ENCODE measurements around the gene GMPR.

Gene GMPR

DNA sequence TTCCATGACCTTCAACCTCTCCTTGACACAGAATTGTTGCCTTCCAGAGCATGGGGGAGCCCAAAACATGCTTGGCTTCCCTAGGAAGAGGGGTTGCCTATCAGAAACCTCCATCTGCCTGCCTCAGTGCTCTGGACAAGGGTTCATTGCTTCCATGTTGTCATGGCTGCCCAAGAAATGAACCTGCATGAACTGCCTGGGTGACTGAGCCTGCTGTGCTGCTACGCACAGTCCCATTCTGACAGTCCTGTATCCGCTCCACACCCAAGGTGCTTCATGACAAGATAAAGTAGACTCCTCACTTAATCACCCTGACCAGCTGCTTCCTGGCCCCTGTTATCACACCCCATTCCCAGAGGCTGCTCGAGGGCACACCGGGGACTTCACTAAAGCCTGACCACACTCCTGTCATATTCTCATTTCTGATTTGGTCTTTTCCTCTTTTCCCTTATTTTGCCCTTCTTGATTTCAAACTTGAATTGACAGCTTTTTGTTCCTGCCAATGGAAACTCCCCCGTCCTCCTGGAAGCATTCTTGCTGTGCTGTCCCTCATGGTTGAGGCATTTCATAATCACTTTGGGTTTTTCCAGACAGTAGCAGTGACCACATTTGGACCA, 31.9 kb downstream of the GMPR start:
- DNase-seq (ENCODE audit: low read depth in 2 of 2, low spot score in 1 of 2), result no peak

DNA sequence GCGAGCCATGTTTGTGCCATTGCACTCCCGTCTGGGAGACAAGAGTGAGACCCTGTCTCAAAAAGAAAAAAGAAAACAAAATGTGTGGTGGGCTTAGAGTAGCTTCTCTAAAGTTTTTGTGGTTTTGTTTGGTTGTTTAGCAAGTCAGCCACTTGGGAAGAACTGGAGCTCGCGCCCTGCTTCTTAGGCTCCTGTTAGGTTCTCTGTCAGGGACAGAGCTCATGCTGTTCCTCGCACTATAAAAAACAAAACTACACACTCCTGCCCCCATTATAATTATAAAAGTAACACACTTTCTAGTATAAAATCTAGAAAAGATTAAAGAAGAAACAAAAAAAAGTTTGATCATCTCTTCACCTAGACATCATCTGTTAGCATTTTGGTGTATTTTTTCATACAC, 33.0 kb downstream of the GMPR start:
- no peak for DNase-seq (ENCODE audit: low read depth in 2 of 2, low spot score in 1 of 2)

DNA sequence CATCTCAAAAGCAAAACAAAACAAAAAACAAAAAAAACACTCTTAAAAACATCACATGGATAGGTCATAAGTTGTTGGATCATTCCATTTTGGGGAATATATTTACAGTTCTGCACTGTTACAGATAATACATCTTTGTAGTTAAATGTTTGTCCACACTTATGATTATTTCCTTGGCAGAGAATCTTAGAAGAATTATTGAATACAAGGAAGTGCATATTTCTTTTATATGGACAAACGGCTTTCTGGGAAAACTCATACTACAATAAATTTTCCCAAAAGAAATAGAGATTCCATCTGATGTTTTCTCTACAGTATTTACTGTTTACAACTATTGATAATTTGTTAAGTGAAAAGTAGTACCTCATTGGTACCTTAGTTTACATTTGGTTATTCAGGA, 33.8 kb downstream of the GMPR start:
- DNase-seq (ENCODE audit: low read depth in 2 of 2, low spot score in 1 of 2), result no peak

DNA sequence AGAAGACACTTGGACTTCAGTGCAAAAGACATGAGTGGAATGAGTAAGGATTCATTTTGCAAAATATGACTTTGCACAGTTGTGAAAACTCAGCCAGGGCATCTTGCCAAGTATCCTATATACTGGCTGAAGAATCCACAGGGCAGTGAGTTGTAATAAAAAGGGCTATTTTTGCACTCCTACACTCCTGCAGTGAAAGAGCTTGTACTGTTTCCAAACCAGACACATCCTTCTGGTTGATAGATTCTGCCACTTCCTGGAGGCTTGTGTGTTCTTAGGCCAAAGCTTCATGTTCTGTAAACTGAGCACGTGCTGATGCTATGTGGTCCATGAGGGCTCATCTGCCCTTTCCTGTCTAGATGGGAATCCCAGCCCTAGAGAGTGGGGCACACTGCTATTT, 34.9 kb downstream of the GMPR start:
- DNase-seq (ENCODE audit: low read depth in 2 of 2, low spot score in 1 of 2), result no peak

DNA sequence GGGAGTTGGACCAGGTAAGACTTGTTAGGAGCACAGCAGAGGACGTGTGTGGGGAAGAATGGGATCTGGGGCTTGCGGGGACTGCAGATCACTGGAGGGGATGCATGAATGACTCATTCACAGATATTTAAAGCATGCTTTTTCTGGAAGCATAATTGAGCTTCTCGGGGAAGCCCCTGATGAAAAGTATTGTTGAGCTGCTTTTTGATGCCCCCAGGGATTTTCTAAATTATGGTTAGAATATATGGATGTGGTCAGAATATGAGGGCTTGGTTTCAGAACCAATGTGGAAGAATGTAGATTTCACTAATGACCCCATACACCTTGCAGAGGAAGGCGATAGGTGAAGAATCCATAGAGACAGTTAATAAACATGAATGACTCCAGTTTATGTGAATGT, 36.1 kb downstream of the GMPR start:
- no peak for DNase-seq (ENCODE audit: low read depth in 2 of 2, low spot score in 1 of 2)

DNA sequence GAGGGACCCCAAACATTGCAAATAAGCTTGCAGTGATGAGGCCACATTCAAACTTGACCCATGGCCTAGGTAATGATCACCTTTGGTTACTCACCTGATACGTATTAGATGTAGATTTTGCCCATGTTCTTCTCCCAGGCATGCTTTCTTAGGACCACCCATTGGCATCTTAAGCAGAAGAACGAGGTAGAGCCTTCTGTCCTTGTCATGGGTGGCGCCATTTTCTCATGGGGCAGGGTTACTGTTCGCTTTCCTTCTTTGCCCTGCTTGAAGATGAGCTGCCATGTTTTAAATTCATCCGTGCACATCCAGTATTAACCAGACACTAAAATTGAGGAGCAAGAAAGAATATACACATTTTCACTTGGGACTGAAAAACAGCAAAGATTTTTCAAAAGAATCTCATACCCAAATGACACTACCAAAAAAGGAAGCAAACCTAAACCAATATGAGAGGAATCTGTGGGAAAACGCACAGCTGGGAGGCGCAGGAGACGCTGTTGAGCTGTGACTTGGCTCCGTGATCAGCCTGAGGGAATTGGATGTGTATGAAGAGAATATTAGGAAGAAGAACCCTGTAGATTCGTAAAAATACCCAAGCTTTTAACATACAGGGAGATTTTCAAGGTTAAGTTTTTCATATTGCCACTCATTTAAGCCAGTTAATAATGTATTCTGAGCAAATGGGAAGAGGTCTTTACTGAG, 36.6 kb downstream of the GMPR start:
- DNase-seq (ENCODE audit: low read depth in 2 of 2, low spot score in 1 of 2), result no peak

DNA sequence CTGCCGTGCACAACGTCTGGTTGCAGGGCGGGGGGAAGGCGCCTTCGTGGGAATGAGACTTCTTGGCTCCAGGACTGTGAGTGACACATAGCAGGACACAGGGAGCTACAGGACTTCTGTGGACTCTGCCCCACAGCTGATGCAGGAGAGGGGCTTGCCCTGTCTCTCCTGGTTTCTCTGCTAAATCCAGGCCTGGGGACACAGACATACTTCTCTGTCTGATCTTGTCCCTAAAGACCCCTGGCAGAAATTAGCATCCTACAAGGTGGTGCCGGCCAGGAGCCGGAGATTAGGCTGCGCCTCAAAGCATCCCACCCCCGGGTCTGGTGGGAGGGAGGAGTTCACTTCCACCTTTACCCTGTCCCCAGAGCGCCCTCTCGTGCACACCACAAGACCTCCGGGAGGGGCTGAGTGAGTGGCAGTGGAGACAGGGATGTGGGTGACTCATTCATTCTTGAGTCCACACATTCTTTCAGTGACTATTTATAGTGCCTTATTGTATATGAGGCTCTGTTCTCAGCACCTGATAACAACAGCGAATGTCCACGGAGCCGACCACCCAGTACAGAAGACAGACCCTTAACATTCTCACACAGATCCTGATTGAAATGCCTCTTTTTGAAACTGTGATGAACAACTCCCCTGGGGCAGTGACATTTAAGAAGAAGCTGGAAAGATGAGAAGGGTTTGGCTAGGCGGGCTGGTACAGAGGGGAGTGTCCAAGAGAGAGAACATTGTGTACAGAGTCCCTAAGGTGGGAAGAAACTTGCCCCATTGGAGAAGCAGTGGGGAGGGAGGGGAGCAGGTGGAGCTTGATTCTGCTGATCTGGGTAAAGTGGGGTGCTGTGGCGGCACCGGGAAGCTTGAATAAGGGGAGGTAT, 39.0 kb downstream of the GMPR start:
- DNase-seq (ENCODE audit: low read depth in 2 of 2, low spot score in 1 of 2), result no peak

DNA sequence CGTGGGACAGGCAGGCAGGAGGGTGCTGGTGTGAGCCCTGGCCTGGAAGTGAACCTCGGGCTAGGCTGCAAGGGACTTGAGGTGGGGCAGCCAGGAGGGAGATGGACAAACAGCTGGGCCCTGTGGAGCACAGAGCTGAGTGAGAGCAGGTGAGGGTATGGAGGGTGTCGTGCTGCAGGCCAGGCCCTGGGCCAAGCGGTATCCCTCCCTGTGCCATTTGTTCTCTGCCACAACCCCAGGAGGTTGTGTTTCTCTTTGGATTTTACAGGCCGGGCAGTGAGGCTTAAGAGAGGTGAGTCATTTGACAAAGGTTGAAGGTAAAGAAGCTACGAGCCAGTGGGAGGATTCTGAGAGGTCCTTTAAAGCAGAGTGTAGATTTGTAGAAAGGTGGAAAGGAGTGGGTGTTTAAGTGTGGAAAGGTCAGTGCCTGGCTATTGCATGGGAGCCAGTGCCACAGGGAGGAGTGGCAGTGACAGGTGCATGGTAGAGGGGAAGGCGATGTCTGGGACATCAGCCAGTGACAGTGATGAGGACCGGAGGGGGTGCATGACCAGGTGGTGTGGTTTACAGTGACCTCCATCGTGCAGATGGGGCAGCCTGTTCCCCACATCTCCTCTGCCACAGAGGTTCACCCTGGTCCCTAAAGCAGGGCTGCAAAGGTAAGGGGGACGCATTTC, 39.8 kb downstream of the GMPR start:
- DNase-seq (ENCODE audit: low read depth in 2 of 2, low spot score in 1 of 2), result no peak

DNA sequence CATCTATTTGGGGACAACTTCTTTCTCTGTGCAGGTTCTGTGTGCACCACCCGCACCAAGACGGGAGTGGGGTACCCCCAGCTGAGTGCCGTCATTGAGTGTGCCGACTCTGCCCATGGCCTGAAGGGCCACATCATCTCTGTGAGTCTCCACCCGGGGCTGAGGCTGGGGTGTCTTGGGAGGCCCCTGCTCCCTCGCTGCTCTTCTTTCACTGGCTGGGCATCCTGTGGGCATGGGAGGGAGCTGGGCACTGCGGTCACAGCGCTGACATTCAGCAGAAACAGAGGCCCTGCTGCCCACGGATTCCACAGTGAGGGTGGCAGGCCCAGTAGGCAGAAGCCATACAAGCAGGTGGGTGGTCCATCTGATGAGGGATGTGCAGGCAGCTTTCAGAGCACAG, 40.4 kb downstream of the GMPR start:
- DNase-seq (ENCODE audit: low read depth in 2 of 2, low spot score in 1 of 2), result no peak

DNA sequence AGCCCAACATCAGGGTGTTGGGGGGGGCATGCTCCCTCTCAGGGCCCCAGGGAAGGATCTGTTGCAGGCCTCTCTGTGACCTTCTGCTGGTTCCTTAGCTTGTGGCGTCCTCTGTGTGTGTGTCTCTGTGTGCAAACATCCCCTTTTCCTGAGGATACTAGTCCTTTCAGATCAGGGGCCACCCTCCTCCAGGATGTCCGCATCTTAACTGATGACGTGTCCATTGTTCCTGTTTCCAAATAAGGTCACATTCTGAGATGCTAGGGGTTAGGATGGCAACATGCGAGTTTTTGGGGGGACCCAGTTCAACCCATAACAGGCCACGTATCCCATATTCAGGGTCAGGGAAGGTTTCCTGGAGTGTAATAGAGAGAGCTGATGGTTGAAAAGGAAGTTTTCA, 40.9 kb downstream of the GMPR start:
- no peak for DNase-seq (ENCODE audit: low read depth in 2 of 2, low spot score in 1 of 2)

DNA sequence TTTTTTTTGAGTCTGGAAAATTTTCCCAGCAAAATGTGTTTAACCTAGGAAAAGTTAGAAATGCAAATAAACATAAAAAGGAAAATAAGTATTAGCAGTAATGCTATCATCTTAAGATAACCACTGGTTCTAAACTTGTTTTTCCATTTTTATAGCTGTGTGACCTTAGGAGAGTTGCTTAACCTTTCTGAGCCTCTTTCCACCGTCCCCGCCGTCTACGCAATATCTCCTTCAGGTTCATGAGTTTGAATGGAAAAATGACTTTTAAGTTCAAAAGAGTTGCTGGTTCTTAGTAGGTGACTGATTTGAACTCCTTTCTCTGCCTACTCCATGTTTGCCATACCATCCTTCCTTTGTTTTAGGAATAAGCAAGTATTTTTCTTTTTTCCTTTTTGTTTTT, 44.0 kb downstream of the GMPR start:
- DNase-seq (ENCODE audit: low read depth in 2 of 2, low spot score in 1 of 2), result no peak

DNA sequence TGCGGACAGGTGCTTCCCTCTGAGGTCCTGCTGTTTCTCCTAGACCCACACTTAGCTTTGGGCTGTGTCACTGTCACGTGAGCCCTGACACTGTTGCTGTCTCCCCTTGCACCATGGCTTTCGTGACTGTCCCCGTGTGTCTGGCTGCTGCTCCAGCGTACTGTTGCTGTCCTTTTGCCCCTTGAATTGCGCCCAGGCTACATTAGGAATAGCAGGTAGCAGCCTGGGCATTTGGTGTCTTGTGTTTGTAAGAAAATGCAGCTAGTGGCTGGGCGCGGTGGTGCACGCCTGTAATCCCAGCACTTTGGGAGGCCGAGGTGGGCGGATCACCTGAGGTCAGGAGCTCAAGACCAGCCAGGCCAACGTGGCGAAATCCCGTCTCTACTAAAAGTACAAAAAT, 46.1 kb downstream of the GMPR start:
- DNase-seq (ENCODE audit: low read depth in 2 of 2, low spot score in 1 of 2), result no peak

DNA sequence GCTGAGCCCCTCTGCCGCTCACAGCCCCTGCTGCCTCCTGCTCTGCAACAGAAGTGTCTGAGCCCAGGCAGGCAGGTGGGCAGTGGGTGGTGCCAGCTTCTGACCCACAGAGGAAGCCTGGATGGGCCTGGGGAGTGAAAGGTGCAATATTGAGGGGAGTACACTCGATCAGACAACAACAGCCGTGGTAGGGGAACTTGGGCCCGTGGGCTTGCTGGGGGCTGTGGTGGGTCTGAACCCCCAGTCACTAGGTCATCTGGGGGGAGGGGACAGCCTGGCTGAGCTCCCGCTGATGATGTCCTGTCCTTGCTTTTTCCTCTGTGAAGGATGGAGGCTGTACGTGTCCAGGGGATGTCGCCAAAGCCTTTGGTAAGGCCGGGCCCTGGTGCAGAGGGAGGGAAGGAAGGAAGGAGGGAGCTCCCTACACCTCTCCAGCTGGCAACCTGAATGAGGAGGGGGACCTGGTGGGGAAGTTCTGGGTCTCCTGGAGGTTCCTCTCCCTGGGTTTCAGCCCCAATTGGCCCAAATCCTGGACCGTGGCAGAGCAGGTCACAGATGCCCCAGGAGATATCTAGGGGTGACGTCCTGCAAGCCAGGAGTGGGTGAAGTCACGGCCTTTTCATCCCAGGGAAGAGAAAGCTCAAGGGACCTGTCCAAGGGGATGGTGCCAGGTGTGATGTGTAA, 47.2 kb downstream of the GMPR start:
- no peak for DNase-seq (ENCODE audit: low read depth in 2 of 2, low spot score in 1 of 2)

DNA sequence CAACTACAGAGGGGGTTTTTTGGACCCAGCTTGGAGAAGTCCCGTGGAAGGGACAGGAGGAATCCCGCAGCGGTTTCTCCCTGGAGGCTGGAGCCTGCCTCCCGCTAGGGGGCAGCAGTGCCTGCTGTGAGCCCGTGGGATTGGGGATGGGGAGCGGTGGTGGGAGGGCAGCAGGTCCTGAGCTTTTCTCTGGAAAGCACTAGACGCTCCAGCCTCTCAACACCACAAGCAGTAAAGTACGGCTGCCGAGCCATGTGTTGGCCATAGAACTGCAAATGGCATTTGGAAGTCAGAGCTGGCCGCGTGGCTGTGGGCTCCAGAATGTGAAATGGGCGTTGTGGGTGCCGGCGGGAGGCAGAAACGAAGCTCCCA, 47.8 kb downstream of the GMPR start:
- DNase-seq (ENCODE audit: low read depth in 2 of 2, low spot score in 1 of 2), result no peak

DNA sequence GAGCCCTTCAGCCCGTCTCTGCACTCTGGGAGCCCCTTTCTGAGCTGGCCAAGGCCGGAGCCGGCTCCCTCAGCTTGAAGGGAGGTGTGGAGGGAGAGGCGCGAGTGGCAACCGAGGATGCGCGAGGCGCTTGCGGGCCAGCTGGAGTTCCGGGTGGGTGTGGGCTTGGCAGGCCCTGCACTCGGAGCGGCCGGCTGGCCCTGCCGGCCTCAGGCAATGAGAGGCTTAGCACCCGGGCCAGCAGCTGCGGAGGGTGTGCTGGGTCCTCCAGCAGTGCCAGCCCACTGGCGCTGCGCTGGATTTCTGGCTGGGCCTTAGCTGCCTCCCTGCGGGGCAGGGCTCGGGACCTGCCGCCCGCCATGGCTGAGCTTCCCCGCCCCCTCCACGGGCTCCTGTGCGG, 49.8 kb downstream of the GMPR start:
- DNase-seq (ENCODE audit: low read depth in 2 of 2, low spot score in 1 of 2), result no peak

DNA sequence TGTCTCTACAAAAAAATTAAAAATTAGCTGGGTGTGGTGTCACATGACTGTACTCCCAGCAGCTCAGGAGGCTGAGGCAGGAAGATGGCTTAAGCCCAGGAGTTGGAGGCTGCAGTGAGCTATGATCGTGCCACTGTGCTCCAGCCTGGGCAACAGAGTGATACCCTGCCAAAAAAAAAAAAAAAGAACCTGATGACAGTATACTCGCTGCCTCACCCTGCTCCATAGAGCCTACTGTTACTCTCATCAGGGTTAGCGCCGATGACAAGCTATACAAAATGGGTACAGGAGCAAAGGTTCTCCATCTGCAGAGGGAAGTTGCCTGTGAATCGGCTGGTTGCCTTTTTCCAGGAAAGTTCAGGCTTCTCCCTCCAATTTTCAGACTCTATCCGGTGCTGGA, 53.4 kb downstream of the GMPR start:
- DNase-seq (ENCODE audit: low read depth in 2 of 2, low spot score in 1 of 2), result no peak

DNA sequence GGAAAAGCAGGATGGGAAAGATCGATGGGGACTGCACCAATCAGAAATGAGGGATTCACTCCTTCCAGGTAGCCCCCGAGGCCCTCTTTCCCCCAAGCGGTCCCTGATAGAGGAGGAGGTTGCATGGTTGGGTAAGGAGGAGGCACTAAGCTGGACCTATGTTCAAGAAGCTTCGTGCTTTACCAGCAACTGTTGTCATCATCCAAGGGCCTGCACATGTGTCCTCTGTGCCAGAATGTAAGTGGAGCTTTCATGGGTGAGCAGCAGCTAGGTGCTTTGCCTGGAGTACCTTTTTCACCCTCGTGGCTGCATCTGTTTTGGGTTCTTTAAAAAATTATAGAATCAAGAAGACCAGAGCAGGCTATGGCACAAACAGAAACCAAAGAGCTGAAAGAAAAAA, 54.0 kb downstream of the GMPR start:
- no peak for DNase-seq (ENCODE audit: low read depth in 2 of 2, low spot score in 1 of 2)

DNA sequence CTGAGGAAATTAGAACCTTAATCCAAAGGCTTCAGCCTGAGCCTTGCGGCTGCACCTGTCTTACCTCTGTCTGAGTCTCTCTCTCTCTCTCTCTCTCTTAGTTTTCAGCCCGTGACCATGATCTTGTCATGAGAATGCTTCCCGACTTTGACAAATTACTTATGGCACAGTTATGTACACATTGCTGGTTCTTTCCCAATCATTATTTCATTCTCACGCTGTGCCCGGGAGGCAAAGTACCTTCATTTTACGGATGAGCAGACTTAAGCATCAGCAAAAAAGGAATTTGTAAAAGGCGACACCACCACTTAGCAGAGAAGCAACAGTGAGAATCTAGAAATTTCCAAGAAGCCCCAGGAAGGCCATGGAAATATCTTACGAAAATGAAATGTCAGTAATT, 54.6 kb downstream of the GMPR start:
- DNase-seq (ENCODE audit: low read depth in 2 of 2, low spot score in 1 of 2), result no peak

DNA sequence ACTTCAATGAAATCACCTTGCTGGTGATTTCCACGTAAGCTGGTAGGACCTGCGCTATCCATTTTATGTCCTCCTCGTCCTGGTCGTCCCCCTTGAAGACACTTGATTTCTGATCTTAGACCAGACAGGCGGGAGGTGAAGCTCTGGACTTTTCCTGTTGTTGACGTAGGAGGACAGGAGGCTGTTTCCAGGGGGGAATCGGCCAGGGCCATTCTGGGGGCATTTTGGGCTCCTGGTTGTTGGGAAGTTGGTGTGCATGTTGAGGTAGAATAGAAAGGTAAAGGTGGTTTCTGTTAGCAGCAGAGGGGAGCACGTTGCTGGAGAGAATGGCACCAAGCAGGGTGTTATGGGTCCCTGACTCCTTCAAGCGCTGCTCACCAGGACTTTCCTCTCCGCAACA, 56.0 kb downstream of the GMPR start:
- DNase-seq (ENCODE audit: low read depth in 2 of 2, low spot score in 1 of 2), result no peak

DNA sequence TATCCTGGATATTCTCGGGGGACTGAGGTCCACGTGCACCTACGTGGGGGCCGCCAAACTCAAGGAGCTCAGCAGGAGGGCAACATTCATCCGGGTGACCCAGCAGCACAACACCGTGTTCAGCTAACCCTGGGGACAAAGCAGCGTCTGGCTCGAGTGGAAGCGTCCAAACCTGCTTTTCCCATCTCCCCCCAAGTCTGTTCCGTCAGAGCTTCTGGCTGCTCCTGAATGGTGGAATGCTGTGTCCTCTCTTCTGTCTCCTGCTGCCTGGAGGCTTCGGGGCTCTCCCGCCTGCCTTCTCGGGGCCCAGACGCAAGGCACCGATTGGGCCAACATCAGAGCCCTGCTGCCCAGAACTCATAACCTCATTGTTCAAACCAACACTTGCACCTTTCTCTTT, 56.7 kb downstream of the GMPR start:
- no peak for DNase-seq (ENCODE audit: low read depth in 2 of 2, low spot score in 1 of 2)

DNA sequence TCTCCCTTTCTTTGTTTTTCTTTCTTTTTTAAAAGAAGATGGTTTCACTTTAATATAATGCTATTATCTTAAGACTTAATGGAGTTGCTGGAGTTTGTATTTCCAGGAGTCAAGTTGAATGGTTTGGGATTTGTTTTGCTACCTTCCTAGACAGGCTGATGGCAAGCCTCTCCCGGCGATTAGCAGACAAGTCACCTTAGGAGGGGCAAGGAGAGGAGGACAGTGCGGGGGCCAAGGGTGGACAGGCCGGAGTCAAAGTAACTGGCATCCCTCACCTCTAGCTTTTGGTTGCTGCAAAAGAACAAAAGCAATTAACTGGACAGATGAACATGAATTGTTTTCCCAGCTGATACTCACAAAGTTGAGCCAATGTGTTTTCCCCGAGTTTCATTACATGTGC, 57.1 kb downstream of the GMPR start:
- no peak for DNase-seq (ENCODE audit: low read depth in 2 of 2, low spot score in 1 of 2)
